Endothelial cell of umbilical vein (primary cell): ENCODE measurements around the gene GBE1. TPM values are rescaled to one million over a fixed set of nuclear protein-coding genes. Genes with fewer than 3 reads are reported as not detected.

Source experiments
- BruUV-seq: library from RNA; stranded (reverse); fragments of 400-500 nt; replicated peaks from 2 replicates; lab custom pipeline; 2021; lab: Mats Ljungman, UMichigan
- CTCF ChIA-PET: fragments of 300-600, 350-600 bp; sonication (Branson Sonifier 250); formaldehyde crosslinking; loops from one replicate; lab custom pipeline; 2021; ENCODE audit warnings: antibody characterized with exemption, inconsistent platforms; lab: Charles Lee
- POLR2A ChIA-PET: fragments of 300-600, 350-600 bp; sonication (Branson Sonifier 250); formaldehyde crosslinking; loops from one replicate; lab custom pipeline; 2021; ENCODE audit warnings: antibody characterized with exemption, inconsistent platforms; lab: Charles Lee
- DNase-seq: peaks from one replicate; pipeline ENCODE4 v3.0.0-alpha.2; 2011; ENCODE audit warnings: low read depth, low spot score
- FAIRE-seq: peaks from 2 replicates; lab custom pipeline; 2011; peaks lifted over from hg19 to GRCh38; lab: Jason Lieb, UNC
- H2AFZ ChIP-seq: 2 replicates; pipeline ENCODE4 v1.6.0; 2012; ENCODE audit warnings: low read depth, low read length, control low read depth, inconsistent platforms
- H3K27ac ChIP-seq: 2 replicates; pipeline ENCODE4 v1.5.1; 2011; ENCODE audit warnings: low read depth, mild to moderate bottlenecking, control low read depth, low read length, moderate library complexity; ENCODE audit not compliant: insufficient read depth
- H3K27me3 ChIP-seq, 2 experiments: 2 replicates each; pipeline versions ENCODE4 v1.6.0 to v1.6.1; 2011; ENCODE audit warnings: low read length in 2 of 2, mixed read lengths in 1 of 2; ENCODE audit not compliant: control insufficient read depth in 2 of 2, insufficient read depth in 2 of 2
- H3K36me3 ChIP-seq, 2 experiments: 2 replicates in 1 of 2; 3 replicates in 1 of 2; pipeline ENCODE4 v1.5.1; 2011; ENCODE audit warnings: low read length in 2 of 2, mild to moderate bottlenecking in 1 of 2, moderate library complexity in 1 of 2; ENCODE audit not compliant: control insufficient read depth in 2 of 2, insufficient read depth in 2 of 2; ENCODE audit errors: extremely low read depth in 1 of 2
- H3K4me1 ChIP-seq: 3 replicates; pipeline ENCODE4 v1.5.1; 2011; ENCODE audit warnings: mild to moderate bottlenecking, low read length; ENCODE audit not compliant: control insufficient read depth, insufficient read depth; ENCODE audit errors: extremely low read depth
- H3K4me2 ChIP-seq: 2 replicates; pipeline ENCODE4 v1.6.1; 2011; ENCODE audit warnings: low read length, control low read depth, mixed read lengths; ENCODE audit not compliant: insufficient read depth
- H3K4me3 ChIP-seq, 3 experiments: fragments of 200-600 bp in 1 of 3; sonication (generic), shearing (Covaris generic) in 1 of 3; replicated peaks in 1 of 3; 2 replicates each; pipeline ENCODE4 v1.5.1; 2011 to 2016; ENCODE audit warnings: control low read depth in 3 of 3, low read length in 3 of 3, mild to moderate bottlenecking in 2 of 3, inconsistent platforms in 1 of 3, low read depth in 1 of 3, moderate library complexity in 1 of 3; ENCODE audit not compliant: insufficient read depth in 1 of 3
- H3K79me2 ChIP-seq: 2 replicates; pipeline ENCODE4 v1.6.0; 2012; ENCODE audit warnings: low read length, inconsistent platforms; ENCODE audit not compliant: control insufficient read depth, insufficient read depth
- H3K9ac ChIP-seq: replicated peaks from 2 replicates; pipeline ENCODE3; 2011; ENCODE audit warnings: low read length, control low read depth; ENCODE audit not compliant: insufficient read depth; ENCODE audit errors: extremely low read depth
- H3K9me1 ChIP-seq: replicated peaks from 3 replicates; pipeline ENCODE4 v1.6.0; 2011; ENCODE audit warnings: mild to moderate bottlenecking, low read length; ENCODE audit not compliant: control insufficient read depth, insufficient read depth; ENCODE audit errors: extremely low read depth
- H3K9me3 ChIP-seq: replicated peaks from 2 replicates; pipeline ENCODE4 v1.5.1; 2012; ENCODE audit warnings: low read length, inconsistent platforms; ENCODE audit not compliant: control insufficient read depth, insufficient read depth
- H4K20me1 ChIP-seq: replicated peaks from 2 replicates; pipeline ENCODE3; 2011; ENCODE audit warnings: mild to moderate bottlenecking, low read length; ENCODE audit not compliant: control insufficient read depth, insufficient read depth; ENCODE audit errors: extremely low read depth
- EZH2 ChIP-seq: IDR thresholded peaks from 2 replicates; pipeline ENCODE4 v1.6.1; 2012; ENCODE audit warnings: borderline replicate concordance, low read depth, mild to moderate bottlenecking, moderate library complexity, low read length, inconsistent platforms; ENCODE audit not compliant: severe bottlenecking
- FOS ChIP-seq: IDR thresholded peaks from 2 replicates; pipeline ENCODE4 v1.6.1; 2011; ENCODE audit warnings: mild to moderate bottlenecking, low read length, moderate library complexity, borderline replicate concordance; ENCODE audit not compliant: insufficient read depth
- JUN ChIP-seq: IDR thresholded peaks from 2 replicates; pipeline ENCODE4 v1.6.1; 2011; ENCODE audit warnings: borderline replicate concordance, low read depth; ENCODE audit not compliant: insufficient read length, insufficient read depth
- MYC ChIP-seq: IDR thresholded peaks from one replicate; pipeline ENCODE4 v1.6.1; 2011; ENCODE audit warnings: mild to moderate bottlenecking, low read depth, low read length
- POLR2AphosphoS5 ChIP-seq: IDR thresholded peaks from 2 replicates; pipeline ENCODE4 v1.6.1; 2012; ENCODE audit warnings: low read depth, mild to moderate bottlenecking, control low read depth, low read length, moderate library complexity; ENCODE audit not compliant: insufficient read depth
- dilution Hi-C: fragments of 300-500 bp; cut with MboI; formaldehyde crosslinking; loops from one replicate; pipeline ENCODE4 v1.15.0; 2019; ENCODE audit warnings: low sequenced_read_pairs; ENCODE audit not compliant: extremely low pct_ligation_motif_present
- intact Hi-C: fragments of 100-400 bp; cut with micrococcal nuclease; formaldehyde crosslinking; loops from one replicate; pipeline ENCODE4 v1.10.0; 2022
- polyA plus RNA-seq, 4 experiments: library from polyadenylated mRNA; depleted of rRNA in 3 of 4; stranded (reverse) in 3 of 4; unstranded in 1 of 4; fragments of >200 nt; gene quantifications; 2 replicates each; pipeline versions ENCODE4 v1.2.1 to v1.2.3, GENCODE V29; 2011 to 2012; ENCODE audit warnings: missing spikeins in 1 of 4
- total RNA-seq: library from RNA; stranded (reverse); gene quantifications from 2 replicates; pipeline ENCODE4 v1.2.3, GENCODE V29; 2021

Gene GBE1
- total and polyA plus RNA-seq, 2 donors (not counting 3 experiments of a cell fraction or from before 2014, with no cell fraction given), result 35.9 to 110 TPM

GRCh38 chr3:81585937-81586336 lies 175.5 kb downstream of the GBE1 start:
- BruUV-seq, result no TSS peak
- no peak overlapping the region for H3K27ac ChIP-seq
- H3K4me1 ChIP-seq, result no peaks in the 10 kb centered on the region
- no peaks in the 10 kb centered on the region for H3K9me3 ChIP-seq
- DNase-seq, result no peak
- no peaks in the 10 kb centered on the region for H3K79me2 ChIP-seq
- no peak for TF ChIP-seq MYC
- TF ChIP-seq POLR2AphosphoS5, result no peak
- H3K9me1 ChIP-seq, result no peaks in the 10 kb centered on the region
- H3K9ac ChIP-seq, result no peak overlapping the region
- no peak overlapping the region for H2AFZ ChIP-seq
- CTCF ChIA-PET, result interaction anchor here (1.9 kb wide), 1 partner anchor 95 kb away, joined by 5 read pairs; no protein-coding TSS in a partner anchor
- H3K36me3 ChIP-seq, result peaks cover 0 to 3% of the 10 kb centered on the region in 2 experiments
- POLR2A ChIA-PET, result no interaction called here
- no peaks in the 10 kb centered on the region for H3K27me3 ChIP-seq
- H3K4me2 ChIP-seq, result no peak overlapping the region
- dilution Hi-C loops, result no loop called here
- no peaks in the 10 kb centered on the region for H4K20me1 ChIP-seq
- H3K4me3 ChIP-seq, result no peak overlapping the region
- no peak for FAIRE-seq
- intact Hi-C loops, result no loop called here

- POLR2A ChIA-PET, result no interaction called here
- no peak for TF ChIP-seq EZH2
- TF ChIP-seq FOS, result no peak
- TF ChIP-seq JUN, result no peak
- no peaks in the 10 kb centered on the region for H4K20me1 ChIP-seq
- H2AFZ ChIP-seq, result no peak overlapping the region
- no peaks in the 10 kb centered on the region for H3K79me2 ChIP-seq
- CTCF ChIA-PET, result no interaction called here
- no peaks in the 10 kb centered on the region for H3K4me1 ChIP-seq
- intact Hi-C loops (no loop called here), dilution Hi-C loops (no loop called here)
- no peak overlapping the region for H3K4me3 ChIP-seq
- H3K9me1 ChIP-seq, result no peaks in the 10 kb centered on the region
- H3K9me3 ChIP-seq, result no peaks in the 10 kb centered on the region
- peaks cover 0 to 3% of the 10 kb centered on the region in 2 experiments for H3K36me3 ChIP-seq
- no TSS peak for BruUV-seq
- DNase-seq (no peak), FAIRE-seq (no peak)
- H3K4me2 ChIP-seq, result no peak overlapping the region
- no peak overlapping the region for H3K9ac ChIP-seq
- no peaks in the 10 kb centered on the region for H3K27me3 ChIP-seq
- no peak overlapping the region for H3K27ac ChIP-seq
Observed at GRCh38 chr3:81585056-81585455, 176.4 kb downstream of the GBE1 start.
